Epidermal melanocyte (primary cell): ENCODE results near the gene ABCA5.
"Not testable (repeated sequence)": the region's sequence is repeated elsewhere in the genome, so short reads cannot be mapped to it uniquely, and the experiment has no call there.

Source experiments
- DNase-seq: peaks from one replicate; pipeline ENCODE4 v3.0.0; 2011; ENCODE audit warnings: low spot score; ENCODE audit not compliant: insufficient read length

The ABCA5 gene

DNA sequence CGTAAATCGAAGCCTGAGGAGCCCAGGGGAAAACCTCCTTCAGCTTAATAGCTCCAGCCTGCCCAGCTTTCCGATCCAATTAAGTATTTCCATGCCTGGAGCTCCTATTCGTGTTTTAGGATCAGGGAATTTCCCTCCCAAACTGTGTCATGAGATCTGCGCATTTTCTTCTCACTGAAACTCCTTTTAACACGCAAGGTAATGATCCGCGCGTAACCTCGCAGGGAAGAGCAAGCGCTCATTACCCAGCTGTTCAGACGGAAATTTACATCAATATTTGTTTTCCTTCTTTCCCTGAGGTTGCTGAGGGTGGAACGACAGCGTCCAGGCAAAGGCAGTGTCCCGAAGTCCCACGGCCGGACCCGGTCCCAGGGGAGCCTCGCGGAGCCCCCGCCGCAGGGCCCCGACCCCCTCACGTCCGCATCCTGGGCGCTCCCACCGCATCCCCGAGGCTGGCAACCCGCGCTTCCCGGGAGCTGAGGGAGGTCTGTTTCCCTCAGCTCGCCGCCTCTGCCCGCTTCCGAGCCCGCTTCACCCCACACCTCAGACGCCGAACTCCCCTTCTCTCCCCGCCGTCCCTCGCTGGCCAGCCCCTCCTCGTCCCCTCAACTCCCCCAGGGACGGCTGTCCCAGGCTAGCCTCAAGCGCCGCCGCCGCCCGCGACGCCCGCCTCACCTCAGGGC is 415 bp downstream of the ABCA5 start:
- no peak for DNase-seq

DNA sequence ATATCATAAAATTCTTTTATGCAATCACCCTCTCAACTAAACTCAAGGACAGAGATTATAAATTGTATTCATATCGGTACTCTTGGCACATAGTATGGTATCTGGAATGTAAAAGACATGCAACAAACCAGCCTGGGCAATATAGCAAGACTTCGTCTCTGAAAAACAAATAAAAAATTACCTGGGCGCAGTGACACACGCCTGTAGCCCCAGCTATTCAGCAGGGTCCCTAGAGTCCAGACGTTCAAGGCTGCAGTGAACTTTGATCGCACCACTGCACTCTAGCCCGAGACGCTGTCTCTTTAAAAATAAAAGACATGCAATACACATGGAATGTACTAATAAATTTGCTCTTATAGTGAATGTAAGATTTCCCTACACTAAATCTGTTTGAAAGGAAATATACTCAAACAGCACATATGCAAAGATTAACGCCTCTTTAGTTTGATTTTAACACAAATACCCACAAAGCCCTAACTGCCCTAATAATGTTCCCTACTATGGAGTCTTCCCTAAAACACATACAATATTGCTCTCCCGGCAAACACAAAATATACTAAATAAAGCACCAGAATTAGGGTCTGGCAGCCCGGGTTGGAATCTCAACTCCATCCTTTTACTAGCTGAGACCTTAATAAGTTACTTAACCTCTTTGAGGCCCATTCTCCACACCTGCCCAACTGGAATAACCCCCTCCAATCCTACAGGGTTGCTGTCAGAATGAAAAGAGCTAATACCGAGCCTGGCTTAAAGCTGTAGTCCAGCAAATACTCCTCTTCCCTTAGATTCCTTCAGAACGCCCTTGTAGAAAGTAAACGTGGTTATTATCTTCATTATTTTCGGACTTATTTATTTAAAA is 1.2 kb downstream of the ABCA5 start:
- DNase-seq, result no peak

DNA sequence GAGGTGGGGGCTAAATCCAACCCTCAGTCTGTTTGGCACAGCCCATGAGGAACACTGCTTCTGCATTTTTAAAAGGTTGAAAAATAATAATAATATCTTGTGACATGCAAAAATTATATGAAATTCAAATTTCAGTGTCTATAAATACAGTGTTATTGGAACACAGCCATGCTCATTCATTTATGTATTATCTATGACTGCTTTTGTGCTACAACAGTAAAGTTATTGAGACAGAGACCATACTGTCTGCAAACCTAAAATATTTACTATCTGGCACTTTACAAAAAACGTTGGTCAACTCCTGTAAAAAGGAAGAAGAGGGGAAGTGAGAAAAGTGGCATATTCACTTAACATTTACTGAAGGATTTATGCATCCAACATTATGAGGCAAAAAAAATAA is 3.1 kb downstream of the ABCA5 start:
- DNase-seq, result no peak

DNA sequence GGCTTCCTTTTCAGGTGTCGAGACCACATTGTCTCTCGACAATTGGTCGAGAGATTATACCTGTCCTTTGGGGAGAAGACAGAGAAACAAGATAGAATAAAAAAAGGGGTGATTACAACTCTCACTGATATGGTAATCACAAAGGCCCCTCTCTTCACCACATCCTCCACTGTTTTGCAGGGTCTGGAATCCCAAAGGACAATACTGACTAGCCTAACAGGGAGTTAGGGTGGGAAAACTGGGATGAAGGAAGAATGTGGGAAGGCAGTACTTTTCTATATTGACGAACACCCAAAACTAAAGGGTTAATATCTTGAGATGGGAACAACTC is 6.1 kb downstream of the ABCA5 start:
- no peak for DNase-seq

DNA sequence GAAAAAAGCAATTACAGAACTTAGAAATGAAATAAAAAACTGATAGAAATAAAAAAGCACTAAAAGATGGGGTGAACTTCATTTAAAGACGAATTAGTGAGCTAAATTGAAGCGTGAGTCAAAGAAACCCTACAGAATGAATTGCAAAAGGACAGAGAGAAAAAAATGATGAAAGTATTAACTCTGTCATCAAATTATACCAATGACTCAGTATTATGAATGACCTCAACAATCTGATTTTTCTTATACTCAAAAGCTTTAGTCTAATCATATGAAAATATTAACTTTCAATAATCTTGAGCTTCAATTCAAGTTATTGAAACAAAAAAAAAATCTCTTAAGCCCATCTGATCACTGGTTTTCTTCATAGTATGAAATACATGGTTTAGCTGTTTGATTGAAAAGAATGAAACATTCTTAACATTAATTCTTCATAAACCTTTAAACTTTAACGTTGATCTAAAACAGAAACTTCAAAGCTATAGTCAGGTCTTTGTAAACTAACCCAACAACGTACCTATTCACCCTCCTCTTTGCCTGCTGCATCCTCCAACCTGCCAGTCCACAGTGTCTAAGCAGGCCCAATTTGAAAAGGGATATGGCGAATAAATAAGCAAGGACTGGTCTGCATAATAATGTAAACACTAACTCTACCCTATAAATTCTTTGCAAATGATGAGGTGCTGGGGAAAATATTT is 6.6 kb downstream of the ABCA5 start:
- no peak for DNase-seq

DNA sequence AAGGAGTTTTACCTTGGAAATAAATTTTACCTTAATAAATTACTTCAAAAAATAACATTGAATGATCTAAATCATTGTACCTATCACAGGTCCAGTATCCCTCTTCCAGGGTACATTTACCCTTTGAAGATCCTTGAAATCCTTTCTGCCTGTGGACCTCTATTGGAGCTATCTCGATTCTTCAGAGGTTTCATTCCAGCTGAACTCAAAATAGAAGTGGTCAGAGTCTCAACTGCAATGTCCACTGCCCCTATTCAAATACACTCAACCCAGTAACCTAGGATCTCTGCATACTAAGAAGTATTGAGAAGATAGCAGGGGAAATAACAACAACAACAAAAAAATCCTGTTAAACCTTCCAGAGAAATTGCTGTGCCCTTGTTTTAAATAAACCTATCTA is 9.3 kb downstream of the ABCA5 start:
- no peak for DNase-seq

DNA sequence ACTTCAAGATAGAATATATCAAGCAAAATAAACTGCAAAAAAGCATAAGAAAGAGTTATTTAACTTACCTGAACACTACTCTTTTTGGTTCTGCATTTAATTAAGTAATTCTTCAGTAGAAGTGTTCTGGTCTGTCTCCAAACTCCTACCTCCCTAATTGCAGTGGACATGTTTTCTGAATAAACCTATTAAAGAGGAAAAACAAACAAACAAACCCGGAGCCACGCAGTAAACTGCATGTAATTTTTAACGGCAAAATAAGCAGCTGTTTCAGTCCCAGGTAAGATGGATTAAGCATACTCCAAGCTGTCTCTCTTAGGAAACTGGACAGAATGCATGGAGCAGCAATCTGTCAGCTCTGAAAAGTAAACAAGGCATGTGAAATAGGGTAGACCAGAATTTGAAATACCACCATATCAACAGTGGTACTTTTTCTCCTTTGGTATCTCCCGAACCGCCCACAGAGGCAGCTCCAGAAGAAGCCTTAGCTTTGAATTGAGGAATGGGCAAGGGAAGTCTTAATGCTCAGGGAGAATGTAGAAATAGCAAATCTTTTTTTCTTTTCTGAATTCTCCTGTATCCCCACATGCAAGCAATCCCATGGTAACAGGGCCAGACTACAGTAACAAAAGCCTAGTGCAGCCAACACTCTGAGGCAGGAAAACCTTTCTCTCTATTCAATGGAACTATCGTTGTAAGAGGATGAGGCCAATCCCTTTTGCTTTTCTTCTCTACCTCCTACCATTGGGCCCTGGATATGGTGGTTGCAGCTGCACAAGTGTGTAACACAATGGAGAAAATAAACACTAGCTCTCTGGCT is 12.5 kb downstream of the ABCA5 start:
- DNase-seq, result no peak

DNA sequence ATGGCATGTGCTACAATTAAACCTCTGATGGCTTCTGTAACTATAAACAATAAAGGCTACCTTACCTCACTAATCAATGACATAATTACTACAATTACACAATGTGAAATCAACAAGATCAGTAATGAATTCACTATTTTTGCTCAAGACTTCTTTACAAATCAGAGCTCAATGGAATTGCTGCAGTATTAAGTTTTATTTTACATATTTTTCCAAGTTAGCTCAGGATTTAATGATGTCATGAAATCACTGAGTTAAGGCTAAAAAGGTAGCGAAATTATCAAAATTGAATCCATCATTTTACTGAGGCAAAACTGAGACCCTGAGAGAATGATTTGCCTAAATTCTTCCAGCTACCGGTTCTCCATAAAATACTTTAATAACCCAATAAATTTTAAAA is 21.8 kb downstream of the ABCA5 start:
- DNase-seq, result no peak

DNA sequence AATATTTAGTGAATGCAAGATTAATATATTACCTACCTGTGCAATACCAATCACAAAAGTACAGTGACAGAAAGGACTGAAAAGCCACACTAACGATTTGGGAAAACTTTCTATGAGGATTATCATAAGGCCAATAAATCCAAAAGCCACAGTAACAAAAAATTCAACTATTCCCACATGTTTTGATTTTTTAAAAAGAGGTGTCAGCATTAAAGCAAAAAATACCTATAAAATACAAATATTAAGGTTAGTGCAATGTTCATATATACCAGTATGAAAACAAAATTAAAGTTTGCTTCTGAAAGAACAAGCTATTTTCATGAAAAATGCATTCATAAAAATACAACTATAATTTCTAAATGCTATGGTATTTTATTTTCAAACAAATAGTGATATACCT is 24.3 kb downstream of the ABCA5 start:
- no peak for DNase-seq

DNA sequence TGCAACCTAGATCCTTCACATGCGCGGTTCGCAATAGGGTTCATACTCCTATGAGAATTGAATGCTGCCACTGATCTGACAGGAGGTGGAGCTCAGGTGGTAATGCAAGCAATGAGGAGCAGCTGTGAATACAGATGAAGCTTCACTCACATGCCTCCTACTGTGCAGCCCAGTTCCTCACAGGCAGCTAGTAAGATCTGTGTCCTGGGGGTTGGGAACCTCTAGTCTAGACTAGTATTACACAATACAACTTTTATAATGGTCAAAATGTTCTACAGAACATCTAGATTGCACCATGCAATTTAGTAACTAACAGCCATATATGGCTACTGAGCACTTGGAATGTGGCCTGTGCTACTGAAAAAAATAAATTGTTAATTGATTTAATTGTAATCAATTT is 26.7 kb downstream of the ABCA5 start:
- no peak for DNase-seq

DNA sequence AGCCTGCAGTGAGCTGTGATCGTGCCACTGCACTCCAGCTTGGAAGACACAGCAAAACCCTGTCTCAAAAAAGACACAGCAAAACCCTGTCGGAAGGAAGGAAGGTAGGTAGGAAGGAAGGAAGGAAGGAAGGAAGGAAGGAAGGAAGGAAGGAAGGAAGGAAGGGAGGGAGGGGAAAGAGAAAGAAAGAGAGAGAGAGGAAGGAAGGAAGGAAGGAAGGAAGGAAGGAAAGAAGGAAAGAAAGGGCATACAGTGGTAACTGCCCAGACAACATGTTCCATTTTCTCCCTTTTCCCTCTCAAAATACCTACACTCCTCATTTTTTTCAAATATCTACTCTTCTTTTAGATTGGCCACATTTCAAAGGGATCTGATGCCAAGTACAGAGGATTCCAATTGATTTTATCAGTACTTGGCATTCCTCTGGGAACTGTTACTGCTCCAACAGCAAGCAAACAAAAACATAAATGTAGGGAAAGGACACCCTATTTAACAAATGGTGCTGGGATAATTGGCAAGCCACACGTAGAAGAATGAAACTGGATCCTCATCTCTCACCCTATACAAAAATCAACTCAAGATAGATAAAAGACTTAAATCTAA is 28.7 kb downstream of the ABCA5 start:
- not testable (repeated sequence) for DNase-seq

DNA sequence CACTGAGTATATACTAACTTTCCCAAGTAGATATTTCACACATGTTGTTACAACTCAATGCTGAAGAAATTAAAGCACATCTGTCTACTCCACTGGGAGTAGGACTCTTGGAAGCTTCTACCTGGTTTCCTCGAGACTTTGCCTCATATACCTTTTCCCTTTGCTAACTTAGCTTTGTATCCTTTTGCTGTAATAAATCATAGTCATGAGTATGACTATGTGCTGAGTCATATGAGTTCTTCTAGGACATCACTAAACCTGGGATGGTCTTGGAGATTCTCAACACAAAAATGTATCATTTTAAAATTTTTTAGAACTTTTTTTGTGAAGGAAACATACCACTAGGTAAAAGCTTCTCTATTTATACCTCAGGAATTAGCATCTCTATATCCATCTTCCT is 39.8 kb downstream of the ABCA5 start:
- DNase-seq, result no peak

DNA sequence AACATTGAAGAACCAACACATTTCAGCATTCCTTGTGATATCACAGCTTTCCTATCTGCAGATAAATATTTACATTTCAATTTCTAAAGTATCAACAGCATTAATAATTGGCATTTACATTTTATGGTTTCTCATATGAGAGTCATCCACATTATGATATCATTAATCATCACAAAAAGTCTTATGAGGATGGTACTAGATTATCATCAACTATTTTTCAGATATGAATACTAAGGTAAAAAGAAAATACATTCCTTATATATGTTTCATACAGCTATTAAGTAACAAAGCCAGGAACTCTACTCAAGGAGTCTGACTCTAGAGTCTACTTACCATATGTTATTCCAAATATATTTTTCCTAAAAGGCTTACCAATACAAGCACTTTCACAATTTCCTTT is 40.7 kb downstream of the ABCA5 start:
- no peak for DNase-seq

DNA sequence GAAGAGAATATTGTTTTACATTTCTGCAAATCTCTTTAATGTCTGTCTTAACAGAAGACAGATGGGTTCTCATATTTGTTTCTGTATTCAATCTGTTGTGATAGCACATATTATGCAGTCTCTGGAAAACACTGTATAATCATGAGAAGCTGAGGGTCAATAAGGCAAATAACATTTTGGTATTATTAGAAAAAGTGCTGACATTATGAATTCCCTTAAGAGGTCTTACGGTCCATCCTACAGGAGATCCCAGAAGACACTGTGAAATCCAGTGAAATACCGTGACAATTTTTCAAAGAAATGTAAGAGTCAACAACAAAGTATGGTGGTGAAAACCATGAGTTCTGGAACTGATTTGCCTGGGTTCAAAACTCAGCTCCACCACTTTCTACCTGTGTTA is 42.3 kb downstream of the ABCA5 start:
- no peak for DNase-seq

DNA sequence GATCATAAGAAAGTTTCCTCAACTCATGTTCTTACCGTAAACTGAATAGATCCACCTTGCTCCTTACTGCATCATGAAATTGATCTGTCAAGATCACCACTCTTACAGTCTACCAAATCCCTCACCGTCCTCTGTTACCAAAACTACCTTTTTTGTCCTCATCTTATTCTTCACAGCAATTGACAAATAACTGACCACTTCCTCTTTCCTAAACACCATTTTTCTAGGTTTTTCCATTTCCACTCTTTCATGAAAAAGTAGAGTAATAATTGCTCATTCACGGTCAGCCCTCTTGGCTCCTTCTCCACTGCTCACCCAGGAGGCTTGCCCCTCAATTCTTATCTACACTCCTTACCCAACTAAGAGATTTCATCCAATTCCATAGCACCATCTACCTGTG is 44.9 kb downstream of the ABCA5 start:
- no peak for DNase-seq

DNA sequence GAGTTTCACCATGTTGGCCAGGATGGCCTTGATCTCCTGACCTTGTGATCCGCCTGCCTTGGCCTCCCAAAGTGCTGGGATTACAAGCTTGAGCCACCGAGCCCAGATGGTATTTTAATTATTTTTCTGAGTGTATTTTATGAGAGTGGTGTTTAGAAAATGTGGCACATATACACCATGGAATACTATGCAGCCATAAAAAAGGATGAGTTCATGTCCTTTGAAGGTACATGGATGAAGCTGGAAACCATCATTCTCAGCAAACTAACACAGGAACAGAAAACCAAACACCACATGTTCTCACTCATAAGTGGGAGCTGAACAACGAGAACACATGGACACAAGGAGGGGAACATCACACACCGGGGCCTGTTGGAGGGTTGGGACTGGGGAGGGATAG is 50.7 kb downstream of the ABCA5 start:
- not testable (repeated sequence) for DNase-seq

DNA sequence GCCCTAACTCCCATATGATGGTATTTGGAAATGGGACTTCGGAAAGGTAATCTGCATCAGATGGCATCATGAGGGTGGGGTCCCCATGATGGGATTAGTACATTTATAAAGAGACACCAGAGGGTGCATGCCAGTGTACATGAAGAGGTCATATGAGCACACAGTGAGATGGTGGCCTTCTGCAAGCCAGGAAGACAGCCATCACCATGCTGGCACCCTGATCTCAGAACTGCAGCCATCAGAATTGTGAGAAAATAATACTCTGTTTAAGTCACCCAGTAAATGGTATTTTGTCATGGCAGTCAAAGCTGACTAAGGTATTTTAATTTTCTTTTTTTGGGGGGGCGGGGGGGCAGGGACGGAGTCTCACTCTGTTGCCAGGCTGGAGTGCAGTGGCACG is 51.2 kb downstream of the ABCA5 start:
- DNase-seq, result no peak

DNA sequence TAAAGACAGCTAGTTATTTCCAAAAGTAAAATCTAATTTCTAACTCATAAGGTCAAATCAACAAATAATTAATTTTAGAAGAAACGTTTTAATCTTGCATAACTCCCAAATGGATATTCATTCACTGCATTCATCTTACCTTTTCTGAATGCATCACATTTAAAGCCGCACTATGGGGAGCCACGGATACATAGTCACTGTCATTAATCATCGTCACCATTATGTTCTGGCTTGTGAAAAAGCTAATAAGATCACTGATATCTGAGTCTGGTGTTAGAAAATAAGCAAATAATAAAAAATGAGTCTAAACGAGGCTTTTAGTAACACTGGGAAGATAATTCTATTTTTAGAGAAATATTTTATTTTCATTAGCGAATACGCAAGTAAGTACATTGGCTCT is 55.9 kb downstream of the ABCA5 start:
- DNase-seq, result no peak

DNA sequence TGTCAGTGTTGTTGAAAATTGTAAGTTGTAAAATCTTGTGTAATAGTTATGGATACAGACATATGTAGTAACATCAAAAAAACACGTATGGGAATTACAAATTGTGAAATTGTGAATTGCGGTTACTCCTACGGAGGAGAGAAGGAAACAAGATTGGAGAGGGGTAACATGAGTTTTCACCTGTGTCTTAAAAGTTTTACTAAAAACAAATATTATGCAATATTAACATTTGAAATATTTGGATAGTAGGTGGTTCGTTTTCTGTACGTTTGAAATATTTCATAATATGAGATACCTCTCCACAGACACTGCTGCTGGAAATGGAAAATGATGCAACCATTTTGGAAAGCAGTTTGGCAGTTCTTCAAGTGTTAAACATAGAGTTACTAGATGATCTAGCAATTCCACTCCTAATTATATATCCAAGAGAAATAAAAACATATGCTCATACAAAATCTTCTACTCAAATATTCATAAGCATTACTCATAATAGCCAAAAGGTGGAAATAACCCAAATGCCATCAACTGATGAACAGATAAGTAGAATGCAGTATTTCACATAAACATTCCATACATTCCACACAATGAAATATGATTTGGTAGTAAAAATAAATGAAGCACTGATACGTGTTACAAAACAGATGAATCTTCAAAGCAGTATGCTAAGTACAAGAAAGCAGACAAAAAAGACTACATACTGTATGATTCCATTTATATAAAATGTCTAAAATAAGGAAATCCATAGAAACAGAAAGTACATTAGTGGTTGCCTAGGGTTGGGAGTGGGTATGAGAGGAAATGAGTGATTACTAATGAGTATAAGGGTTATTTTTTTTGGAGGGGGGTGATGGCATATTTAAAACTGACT is 57.6 kb downstream of the ABCA5 start:
- DNase-seq, result no peak

DNA sequence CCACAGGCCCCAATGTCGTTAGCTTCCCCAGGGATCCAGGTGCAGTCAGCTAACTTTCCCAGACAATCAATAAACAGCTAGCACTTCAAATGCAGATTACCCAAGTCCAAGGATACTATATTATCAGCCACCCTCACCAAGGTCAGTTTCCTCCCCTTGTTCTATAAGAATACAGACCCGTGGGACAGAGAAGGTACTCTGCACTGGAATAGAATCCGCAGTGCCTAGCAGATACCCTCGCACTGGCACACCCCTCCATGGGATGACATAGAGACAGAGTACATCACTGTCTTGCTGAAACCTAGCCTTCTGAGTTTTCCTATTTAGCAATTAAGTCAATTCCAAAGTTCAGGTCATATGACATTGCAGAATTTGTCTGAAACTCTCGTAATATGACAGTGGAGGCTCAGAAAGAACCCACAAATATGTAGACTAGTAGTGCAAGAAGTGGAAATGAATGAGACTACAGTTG is 58.4 kb downstream of the ABCA5 start:
- DNase-seq, result no peak
